GM12801 (cell line): Measurements from ENCODE around the gene IARS2.

Source experiments
- CTCF ChIP-seq: IDR thresholded peaks from one replicate; pipeline ENCODE4 v1.5.1; 2011; ENCODE audit warnings: control low read depth; ENCODE audit not compliant: insufficient read length; ENCODE audit errors: extremely low read depth

IARS2 gene

DNA sequence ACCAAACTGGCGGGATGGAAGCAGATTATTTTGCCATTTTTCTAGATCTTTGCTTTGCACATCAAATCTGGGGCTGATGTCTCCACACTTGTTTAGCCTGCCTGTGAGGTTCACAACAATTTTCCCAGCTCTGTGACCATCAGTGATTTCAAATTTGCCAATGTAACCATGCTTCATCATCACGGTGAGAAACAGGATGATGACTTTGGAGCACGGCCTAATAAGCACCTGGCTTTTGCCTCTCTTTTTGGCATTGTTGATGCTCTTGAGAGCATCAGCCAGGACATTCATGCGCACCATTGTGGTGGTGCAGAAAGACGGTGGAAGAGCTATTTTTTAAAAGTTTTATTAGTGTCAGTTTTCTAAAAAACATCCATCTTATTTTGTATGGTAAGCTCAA, 50.1 kb downstream of the IARS2 start:
- TF ChIP-seq CTCF = no peak

- TF ChIP-seq CTCF = no peak
Measured at GRCh38 chr1:220149742-220150141, 55.8 kb downstream of the IARS2 start.

- TF ChIP-seq CTCF = no peak
Measured at GRCh38 chr1:220151454-220151853, 57.5 kb downstream of the IARS2 start.

GRCh38 chr1:220153147-220153546, 59.2 kb downstream of the IARS2 start:
- TF ChIP-seq CTCF = no peak

DNA sequence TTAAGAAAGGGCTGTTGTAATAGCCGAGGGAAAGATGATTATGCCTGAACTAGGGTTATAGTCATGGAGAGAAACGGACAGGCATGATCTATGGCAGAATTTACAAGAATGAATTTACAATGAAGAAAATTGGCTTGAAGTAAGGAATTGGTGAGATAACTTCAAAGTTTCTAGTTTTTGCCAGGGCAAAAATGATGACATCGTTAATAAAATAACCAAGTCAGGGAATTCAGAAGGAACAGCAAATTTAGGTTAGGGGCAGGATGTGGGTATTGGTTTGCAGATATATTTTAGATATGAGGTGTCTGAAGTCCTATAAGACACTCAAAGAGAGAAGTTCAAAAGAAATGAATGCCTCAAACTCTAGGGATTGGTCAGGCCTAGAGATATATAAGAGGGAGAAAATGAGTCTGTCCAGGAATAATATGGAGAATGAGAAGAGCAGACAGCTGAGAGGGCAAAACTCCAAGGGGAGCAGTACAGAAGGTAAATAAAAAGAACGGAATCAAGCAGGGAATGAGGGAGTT, 62.8 kb downstream of the IARS2 start:
- no peak for TF ChIP-seq CTCF

DNA sequence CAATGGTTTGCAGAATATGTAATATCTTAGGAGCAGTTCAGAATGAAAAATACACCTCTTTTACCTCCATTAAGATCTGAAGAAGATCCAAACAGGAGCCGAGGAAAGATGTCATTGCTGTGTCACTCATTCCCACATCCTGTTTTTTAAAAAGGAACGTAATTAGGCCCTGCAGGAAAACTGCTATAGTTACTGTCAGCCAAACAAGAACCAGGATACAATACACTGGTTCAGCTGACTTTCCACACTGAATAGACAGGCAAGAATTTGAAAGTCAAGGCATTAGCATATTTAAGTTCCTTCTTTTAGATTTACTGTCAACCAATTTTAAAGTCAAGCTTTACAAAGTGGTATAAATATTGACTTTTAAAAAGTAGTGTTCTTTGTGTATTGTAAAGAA, 63.8 kb downstream of the IARS2 start:
- TF ChIP-seq CTCF = no peak

DNA sequence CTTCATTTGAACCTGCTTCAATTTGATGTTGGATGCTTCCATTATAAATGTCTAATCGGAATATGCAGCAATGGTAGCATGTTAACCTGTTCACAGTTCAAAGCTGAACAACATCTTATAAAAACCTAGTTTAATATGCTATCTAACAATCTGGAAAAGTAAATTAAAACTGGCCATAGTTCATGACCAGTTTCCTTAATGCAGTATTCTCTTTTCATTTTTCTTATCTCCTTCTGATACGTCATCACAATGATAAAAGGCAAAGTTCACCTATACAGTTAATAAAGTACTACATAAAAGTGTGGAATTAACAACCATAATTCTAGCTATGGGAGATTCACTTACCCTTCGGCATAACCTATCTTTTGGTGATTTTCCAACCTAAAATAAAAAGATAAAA, 65.1 kb downstream of the IARS2 start:
- no peak for TF ChIP-seq CTCF

- TF ChIP-seq CTCF = no peak
Measured at GRCh38 chr1:220160027-220160426, 66.1 kb downstream of the IARS2 start.
